ENCODE data around the gene NOS2.

GRCh38 chr17:27793906-27794569 lies 6.3 kb downstream of the NOS2 start:
- no peak for TF ChIP-seq CTCF (conservative IDR thresholded peaks at IDR 0.05)
- TF ChIP-seq ZFX (IDR thresholded peaks at IDR 0.05) = no peak

All from C4-2B (cell line).